Measurements from ENCODE around the gene SCGB2A2.

DNA sequence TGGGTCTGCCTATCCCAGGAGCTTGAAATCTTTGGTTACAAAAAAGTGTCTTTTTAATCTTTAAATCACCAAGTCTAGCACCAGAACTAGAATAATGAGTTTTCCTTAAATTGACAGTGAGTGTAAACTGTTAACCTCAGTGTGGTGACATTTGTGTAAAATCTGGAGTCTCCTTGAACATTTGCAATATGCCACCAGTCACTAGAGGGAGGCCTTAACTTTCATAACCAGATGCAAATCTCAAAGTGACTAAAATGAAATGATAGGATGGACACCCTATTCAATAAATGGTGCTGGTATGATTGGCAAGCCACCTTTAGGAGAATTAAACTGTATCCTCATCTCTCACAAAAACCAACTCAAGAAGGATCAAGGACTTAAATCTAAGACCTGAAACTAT is 36.2 kb upstream of the SCGB2A2 start:
- TF ChIP-seq, protein P1, sequence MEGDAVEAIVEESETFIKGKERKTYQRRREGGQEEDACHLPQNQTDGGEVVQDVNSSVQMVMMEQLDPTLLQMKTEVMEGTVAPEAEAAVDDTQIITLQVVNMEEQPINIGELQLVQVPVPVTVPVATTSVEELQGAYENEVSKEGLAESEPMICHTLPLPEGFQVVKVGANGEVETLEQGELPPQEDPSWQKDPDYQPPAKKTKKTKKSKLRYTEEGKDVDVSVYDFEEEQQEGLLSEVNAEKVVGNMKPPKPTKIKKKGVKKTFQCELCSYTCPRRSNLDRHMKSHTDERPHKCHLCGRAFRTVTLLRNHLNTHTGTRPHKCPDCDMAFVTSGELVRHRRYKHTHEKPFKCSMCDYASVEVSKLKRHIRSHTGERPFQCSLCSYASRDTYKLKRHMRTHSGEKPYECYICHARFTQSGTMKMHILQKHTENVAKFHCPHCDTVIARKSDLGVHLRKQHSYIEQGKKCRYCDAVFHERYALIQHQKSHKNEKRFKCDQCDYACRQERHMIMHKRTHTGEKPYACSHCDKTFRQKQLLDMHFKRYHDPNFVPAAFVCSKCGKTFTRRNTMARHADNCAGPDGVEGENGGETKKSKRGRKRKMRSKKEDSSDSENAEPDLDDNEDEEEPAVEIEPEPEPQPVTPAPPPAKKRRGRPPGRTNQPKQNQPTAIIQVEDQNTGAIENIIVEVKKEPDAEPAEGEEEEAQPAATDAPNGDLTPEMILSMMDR (IDR thresholded peaks at IDR 0.05): no peak
- TF ChIP-seq EZH2phosphoT487 (IDR thresholded peaks at IDR 0.05; ENCODE audit: borderline replicate concordance, low read depth): no peak
- no peak for TF ChIP-seq MXI1 (IDR thresholded peaks at IDR 0.05; ENCODE audit: low read depth, low read length)
- TF ChIP-seq RAD21 (IDR thresholded peaks at IDR 0.05; ENCODE audit: low read length): peak; percentile 39
- TF ChIP-seq TCF12 (IDR thresholded peaks at IDR 0.05): no peak
- no peak for TF ChIP-seq YY1 (IDR thresholded peaks at IDR 0.05; ENCODE audit: low read depth)
- TF ChIP-seq, protein P2, sequence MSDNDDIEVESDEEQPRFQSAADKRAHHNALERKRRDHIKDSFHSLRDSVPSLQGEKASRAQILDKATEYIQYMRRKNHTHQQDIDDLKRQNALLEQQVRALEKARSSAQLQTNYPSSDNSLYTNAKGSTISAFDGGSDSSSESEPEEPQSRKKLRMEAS (IDR thresholded peaks at IDR 0.05; ENCODE audit: low read depth): no peak
- TF ChIP-seq POLR2AphosphoS5 (IDR thresholded peaks at IDR 0.05; ENCODE audit: low read depth, low read length): no peak
- no peak for TF ChIP-seq CHD2 (IDR thresholded peaks at IDR 0.05; ENCODE audit: low read length, partially characterized antibody)
- TF ChIP-seq GABPA (IDR thresholded peaks at IDR 0.05; ENCODE audit: low read depth): no peak
- TF ChIP-seq RFX5 (IDR thresholded peaks at IDR 0.05; ENCODE audit: low read length): no peak
- no peak for TF ChIP-seq SMC3 (IDR thresholded peaks at IDR 0.05; ENCODE audit: low read depth, low read length)
- TF ChIP-seq JUND (IDR thresholded peaks at IDR 0.05): no peak
